ENCODE results near the gene C5.

- TF ChIP-seq POLR2A (IDR thresholded peaks at IDR 0.05), result no peak
- TF ChIP-seq CTCF (IDR thresholded peaks at IDR 0.05), result no peak
- TF ChIP-seq EP300 (IDR thresholded peaks at IDR 0.05; ENCODE audit: low read depth), result no peak
- TF ChIP-seq POLR2AphosphoS5 (IDR thresholded peaks at IDR 0.05), result no peak
Observed at GRCh38 chr9:120941046-120941770, 108.9 kb downstream of the C5 start.

Measured in transverse colon (tissue), 4 donors.